DND-41 (cell line): ENCODE data around the gene SRL.

Experiments
- ATAC-seq: fragments of 200-7000 bp; cut with Tn5 transposase; 3 replicates; pipeline ENCODE4 v1.9.1; 2021; ENCODE audit warnings: low read depth; ENCODE audit not compliant: insufficient read depth
- DNase-seq: peaks from one replicate; pipeline ENCODE4 v3.0.0-alpha.2; 2020
- H2AFZ ChIP-seq: 2 replicates; pipeline ENCODE4 v1.6.0; 2012; ENCODE audit warnings: low read depth, low read length
- H3K27ac ChIP-seq: 2 replicates; pipeline ENCODE4 v1.5.1; 2012; ENCODE audit warnings: low read length, inconsistent platforms
- H3K27me3 ChIP-seq: fragments of 200-600 bp; sonication (generic); 2 replicates; pipeline ENCODE4 v1.6.0; 2012; ENCODE audit warnings: low read length, mild to moderate bottlenecking, inconsistent platforms; ENCODE audit not compliant: insufficient read depth, poor library complexity
- H3K36me3 ChIP-seq: 2 replicates; pipeline ENCODE4 v1.5.1; 2012; ENCODE audit warnings: low read length, inconsistent platforms; ENCODE audit not compliant: insufficient read depth
- H3K4me1 ChIP-seq: 2 replicates; pipeline ENCODE4 v1.5.1; 2012; ENCODE audit warnings: mild to moderate bottlenecking, low read length; ENCODE audit not compliant: insufficient read depth
- H3K4me2 ChIP-seq: 2 replicates; pipeline ENCODE4 v1.6.0; 2012; ENCODE audit warnings: mild to moderate bottlenecking, moderate library complexity, low read length, inconsistent platforms; ENCODE audit not compliant: insufficient read depth
- H3K4me3 ChIP-seq, 2 experiments: fragments of 200-600 bp in 1 of 2; shearing (Covaris generic) in 1 of 2; 2 replicates each; pipeline ENCODE4 v1.5.1; 2012 to 2016; ENCODE audit warnings: inconsistent platforms in 2 of 2, low read length in 2 of 2, mild to moderate bottlenecking in 2 of 2, low read depth in 1 of 2, moderate library complexity in 1 of 2
- H3K79me2 ChIP-seq: 2 replicates; pipeline ENCODE4 v1.6.0; 2012; ENCODE audit warnings: low read length, inconsistent platforms; ENCODE audit not compliant: insufficient read depth
- H3K9ac ChIP-seq: 2 replicates; pipeline ENCODE4 v1.6.0; 2012; ENCODE audit warnings: low read depth, mild to moderate bottlenecking, inconsistent platforms, low read length, moderate library complexity
- H3K9me3 ChIP-seq: 2 replicates; pipeline ENCODE4 v1.5.1; 2012; ENCODE audit warnings: low read length, moderate library complexity, mild to moderate bottlenecking, inconsistent platforms; ENCODE audit not compliant: insufficient read depth, severe bottlenecking
- H4K20me1 ChIP-seq: 2 replicates; pipeline ENCODE4 v1.6.0; 2012; ENCODE audit warnings: low read length; ENCODE audit not compliant: insufficient read depth
- CTCF ChIP-seq: IDR thresholded peaks from 2 replicates; pipeline ENCODE4 v1.5.1; 2012; ENCODE audit warnings: borderline replicate concordance, low read length, moderate library complexity, mild to moderate bottlenecking; ENCODE audit not compliant: poor library complexity, severe bottlenecking; ENCODE audit errors: extremely low read depth
- EZH2 ChIP-seq: IDR thresholded peaks from 3 replicates; pipeline ENCODE4 v1.6.1; 2012; ENCODE audit warnings: borderline replicate concordance, low read depth, mild to moderate bottlenecking, moderate library complexity, low read length, inconsistent platforms; ENCODE audit not compliant: severe bottlenecking

The SRL gene

GRCh38 chr16:4178468-4179010, 63.3 kb downstream of the SRL start:
- no peak for ATAC-seq
- H3K36me3 ChIP-seq, result no peaks in the 10 kb centered on the region

GRCh38 chr16:4176906-4177417, 64.9 kb downstream of the SRL start:
- Histone ChIP-seq H3K4me1 (no peaks in the 10 kb centered on the region), H3K36me3 (no peaks in the 10 kb centered on the region), H3K27ac (no peak overlapping the region), H3K9ac (no peak overlapping the region), H3K27me3 (peaks cover 5% of the 10 kb centered on the region), H3K79me2 (no peaks in the 10 kb centered on the region), H3K4me2 (no peak overlapping the region), H2AFZ (no peak overlapping the region), H4K20me1 (no peaks in the 10 kb centered on the region; the same call in 1 of the 2 replicates), H3K4me3 (no peak overlapping the region), H3K9me3 (no peaks in the 10 kb centered on the region)
- TF ChIP-seq CTCF (no peak), EZH2 (no peak)
- DNase-seq, result no peak
- ATAC-seq, result no peak

More at GRCh38 chr16:4178468-4179010, 63.3 kb downstream of the SRL start:
- Histone ChIP-seq H3K4me2 (no peak overlapping the region), H4K20me1 (no peaks in the 10 kb centered on the region; the same call in 1 of the 2 replicates), H3K79me2 (no peaks in the 10 kb centered on the region), H3K4me3 (no peak overlapping the region), H3K27me3 (peaks cover 5% of the 10 kb centered on the region), H3K9me3 (no peaks in the 10 kb centered on the region), H3K4me1 (no peaks in the 10 kb centered on the region), H3K27ac (no peak overlapping the region), H3K9ac (no peak overlapping the region), H2AFZ (no peak overlapping the region)
- TF ChIP-seq EZH2 (no peak), CTCF (no peak)
- DNase-seq, result no peak

GRCh38 chr16:4175849-4176248, 66.0 kb downstream of the SRL start:
- Histone ChIP-seq H3K9me3 (no peaks in the 10 kb centered on the region), H3K27ac (no peak overlapping the region), H4K20me1 (no peaks in the 10 kb centered on the region), H3K4me1 (no peaks in the 10 kb centered on the region), H3K36me3 (no peaks in the 10 kb centered on the region), H2AFZ (no peak overlapping the region), H3K4me3 (no peak overlapping the region), H3K4me2 (no peak overlapping the region), H3K9ac (no peak overlapping the region), H3K79me2 (no peaks in the 10 kb centered on the region), H3K27me3 (peaks cover 5% of the 10 kb centered on the region)
- DNase-seq (no peak), ATAC-seq (no peak)
- no peak for TF ChIP-seq EZH2
- TF ChIP-seq CTCF, result no peak

- TF ChIP-seq EZH2 (no peak), CTCF (no peak)
- Histone ChIP-seq H3K4me1 (no peaks in the 10 kb centered on the region), H3K27me3 (peaks cover 3% of the 10 kb centered on the region), H3K79me2 (no peaks in the 10 kb centered on the region), H3K4me2 (no peak overlapping the region), H3K4me3 (no peak overlapping the region), H4K20me1 (no peaks in the 10 kb centered on the region), H3K36me3 (no peaks in the 10 kb centered on the region), H2AFZ (no peak overlapping the region), H3K9me3 (no peaks in the 10 kb centered on the region), H3K27ac (no peak overlapping the region), H3K9ac (no peak overlapping the region)
- DNase-seq (no peak), ATAC-seq (no peak)
These were observed 69.8 kb downstream of the SRL start for GRCh38 chr16:4172070-4172469.
